ENCODE results near the gene RAET1E. TPM values are rescaled to one million over a fixed set of nuclear protein-coding genes. Genes with fewer than 3 reads are reported as not detected.
"Not testable (repeated sequence)": the region's sequence is repeated elsewhere in the genome, so short reads cannot be mapped to it uniquely, and the experiment has no call there.

Gene RAET1E
- total RNA-seq, 2 donors from 2014 or later: 0.21 TPM; not detected in 1

DNA sequence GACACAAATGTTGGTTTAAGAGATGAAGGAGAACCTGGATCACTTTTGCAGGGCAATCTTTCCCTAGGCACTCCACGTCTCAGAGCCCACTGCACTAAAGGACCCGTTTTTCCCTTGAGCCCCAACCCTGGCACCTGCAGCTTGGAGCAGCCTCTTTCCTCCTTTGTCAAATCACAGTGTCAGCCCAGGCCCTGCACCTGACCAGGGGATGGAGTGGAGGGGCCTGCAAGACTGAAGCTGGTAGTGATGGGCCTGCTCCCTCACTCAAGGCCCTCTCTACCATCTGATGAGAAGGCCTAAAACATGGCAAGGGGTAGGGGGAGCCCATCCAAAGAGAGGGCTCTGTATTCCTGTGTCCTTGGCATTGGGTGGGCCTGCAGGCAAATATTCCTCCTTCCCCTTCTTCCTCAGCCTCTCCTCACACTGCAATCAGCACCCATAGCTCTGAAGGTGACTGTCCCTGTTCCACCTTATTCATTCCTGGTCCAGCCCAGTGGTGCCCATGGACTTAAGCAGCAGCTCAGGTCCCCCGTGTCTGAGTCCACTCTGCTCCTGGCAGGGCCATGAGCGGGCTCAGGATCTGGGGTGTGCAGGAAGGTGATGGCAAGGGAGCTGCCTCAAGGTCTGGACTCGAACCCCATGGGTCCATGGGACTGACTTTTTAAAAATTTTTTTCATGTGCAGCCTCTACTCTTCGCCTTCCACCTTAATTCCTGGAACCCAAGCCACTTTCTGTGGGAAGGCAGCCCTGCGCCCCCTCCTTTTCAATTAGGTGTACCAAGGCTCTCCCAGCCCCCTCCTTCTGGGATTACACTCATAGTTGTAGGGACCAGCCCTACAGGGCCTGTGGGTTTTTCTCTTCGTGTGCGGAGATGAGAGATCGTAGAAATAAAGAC, 18.3 kb upstream of the RAET1E start:
- Histone ChIP-seq H3K27ac (no peak overlapping the region), H3K4me3 (no peak overlapping the region), H3K9me3 (no peaks in the 10 kb centered on the region), H3K27me3 (no peaks in the 10 kb centered on the region), H3K4me1 (no peaks in the 10 kb centered on the region), H3K9ac (ENCODE audit: low read depth in 2 of 2, low read length in 2 of 2) (no peak overlapping the region), H3K36me3 (no peaks in the 10 kb centered on the region)
- TF ChIP-seq, protein P1, sequence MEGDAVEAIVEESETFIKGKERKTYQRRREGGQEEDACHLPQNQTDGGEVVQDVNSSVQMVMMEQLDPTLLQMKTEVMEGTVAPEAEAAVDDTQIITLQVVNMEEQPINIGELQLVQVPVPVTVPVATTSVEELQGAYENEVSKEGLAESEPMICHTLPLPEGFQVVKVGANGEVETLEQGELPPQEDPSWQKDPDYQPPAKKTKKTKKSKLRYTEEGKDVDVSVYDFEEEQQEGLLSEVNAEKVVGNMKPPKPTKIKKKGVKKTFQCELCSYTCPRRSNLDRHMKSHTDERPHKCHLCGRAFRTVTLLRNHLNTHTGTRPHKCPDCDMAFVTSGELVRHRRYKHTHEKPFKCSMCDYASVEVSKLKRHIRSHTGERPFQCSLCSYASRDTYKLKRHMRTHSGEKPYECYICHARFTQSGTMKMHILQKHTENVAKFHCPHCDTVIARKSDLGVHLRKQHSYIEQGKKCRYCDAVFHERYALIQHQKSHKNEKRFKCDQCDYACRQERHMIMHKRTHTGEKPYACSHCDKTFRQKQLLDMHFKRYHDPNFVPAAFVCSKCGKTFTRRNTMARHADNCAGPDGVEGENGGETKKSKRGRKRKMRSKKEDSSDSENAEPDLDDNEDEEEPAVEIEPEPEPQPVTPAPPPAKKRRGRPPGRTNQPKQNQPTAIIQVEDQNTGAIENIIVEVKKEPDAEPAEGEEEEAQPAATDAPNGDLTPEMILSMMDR (IDR thresholded peaks at IDR 0.05): no peak
- DNase-seq: no peak
- intact Hi-C loops (cut with DNase I): no loop called here

- intact Hi-C loops (cut with DNase I): no loop called here
- H3K27ac ChIP-seq: no peak overlapping the region
- H3K4me1 ChIP-seq: no peaks in the 10 kb centered on the region
- H3K4me3 ChIP-seq: no peak overlapping the region
- no peaks in the 10 kb centered on the region for H3K36me3 ChIP-seq
- no peaks in the 10 kb centered on the region for H3K9me3 ChIP-seq
- TF ChIP-seq, protein P1 (IDR thresholded peaks at IDR 0.05): no peak
- no peaks in the 10 kb centered on the region for H3K27me3 ChIP-seq
- no peak for DNase-seq
- no peak overlapping the region for H3K9ac ChIP-seq (ENCODE audit: low read depth in 2 of 2, low read length in 2 of 2)
Measured at GRCh38 chr6:149913540-149914240, 15.8 kb upstream of the RAET1E start.

- H3K27ac ChIP-seq: no peak overlapping the region
- DNase-seq: no peak
- no peak overlapping the region for H3K4me3 ChIP-seq
- H3K9ac ChIP-seq (ENCODE audit: low read depth in 2 of 2, low read length in 2 of 2): no peak overlapping the region
- no peaks in the 10 kb centered on the region for H3K27me3 ChIP-seq
- H3K4me1 ChIP-seq: no peaks in the 10 kb centered on the region
- TF ChIP-seq, protein P1 (IDR thresholded peaks at IDR 0.05): no peak
- intact Hi-C loops (cut with DNase I): no loop called here
- H3K9me3 ChIP-seq: no peaks in the 10 kb centered on the region
- no peaks in the 10 kb centered on the region for H3K36me3 ChIP-seq
Measured at GRCh38 chr6:149913085-149913484, 15.2 kb upstream of the RAET1E start.

DNA sequence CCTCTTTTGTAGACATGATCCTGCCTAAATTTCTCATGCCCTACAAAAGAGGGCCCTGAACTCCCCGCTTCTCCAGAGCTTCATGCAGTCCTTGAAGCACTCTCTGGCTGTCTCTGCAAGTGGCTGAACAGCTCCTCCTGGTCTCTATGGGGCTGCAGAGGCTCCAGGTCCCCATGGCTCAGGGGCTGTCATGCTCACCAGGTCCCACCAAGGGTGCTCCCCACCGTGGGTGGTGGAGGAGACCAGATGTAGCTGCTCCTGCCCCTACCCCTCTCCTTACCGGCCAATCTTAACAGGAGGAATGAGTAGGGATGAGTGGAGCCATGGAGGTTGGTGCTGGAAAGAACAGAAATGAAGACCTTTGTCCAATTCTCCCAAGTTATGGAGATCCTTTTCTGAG, 14.8 kb upstream of the RAET1E start:
- H3K27ac ChIP-seq, DNase-seq: not testable (repeated sequence)

GRCh38 chr6:149910721-149911151, 12.8 kb upstream of the RAET1E start:
- H3K4me3 ChIP-seq: no peak overlapping the region
- no peak overlapping the region for H3K9ac ChIP-seq (ENCODE audit: low read depth in 2 of 2, low read length in 2 of 2)
- DNase-seq: no peak
- no peaks in the 10 kb centered on the region for H3K4me1 ChIP-seq
- H3K36me3 ChIP-seq: no peaks in the 10 kb centered on the region
- H3K9me3 ChIP-seq: no peaks in the 10 kb centered on the region
- H3K27ac ChIP-seq: no peak overlapping the region
- TF ChIP-seq, protein P1 (IDR thresholded peaks at IDR 0.05): no peak
- intact Hi-C loops (cut with DNase I): no loop called here
- no peaks in the 10 kb centered on the region for H3K27me3 ChIP-seq

More for the DNA sequence above, 14.8 kb upstream of the RAET1E start:
- H3K27me3 ChIP-seq; H3K4me1 ChIP-seq; H3K9ac ChIP-seq (ENCODE audit: low read depth in 2 of 2, low read length in 2 of 2); intact Hi-C loops (cut with DNase I); H3K9me3 ChIP-seq; H3K4me3 ChIP-seq; H3K36me3 ChIP-seq: not testable (repeated sequence)
